UCSD-AML1 (cell line): ENCODE measurements around the gene RHOF.

Experiments used
- DNase-seq: peaks from one replicate; lab custom pipeline; 2025; ENCODE audit not compliant: unreplicated experiment; lab: John Stamatoyannopoulos, UW

The RHOF gene

DNA sequence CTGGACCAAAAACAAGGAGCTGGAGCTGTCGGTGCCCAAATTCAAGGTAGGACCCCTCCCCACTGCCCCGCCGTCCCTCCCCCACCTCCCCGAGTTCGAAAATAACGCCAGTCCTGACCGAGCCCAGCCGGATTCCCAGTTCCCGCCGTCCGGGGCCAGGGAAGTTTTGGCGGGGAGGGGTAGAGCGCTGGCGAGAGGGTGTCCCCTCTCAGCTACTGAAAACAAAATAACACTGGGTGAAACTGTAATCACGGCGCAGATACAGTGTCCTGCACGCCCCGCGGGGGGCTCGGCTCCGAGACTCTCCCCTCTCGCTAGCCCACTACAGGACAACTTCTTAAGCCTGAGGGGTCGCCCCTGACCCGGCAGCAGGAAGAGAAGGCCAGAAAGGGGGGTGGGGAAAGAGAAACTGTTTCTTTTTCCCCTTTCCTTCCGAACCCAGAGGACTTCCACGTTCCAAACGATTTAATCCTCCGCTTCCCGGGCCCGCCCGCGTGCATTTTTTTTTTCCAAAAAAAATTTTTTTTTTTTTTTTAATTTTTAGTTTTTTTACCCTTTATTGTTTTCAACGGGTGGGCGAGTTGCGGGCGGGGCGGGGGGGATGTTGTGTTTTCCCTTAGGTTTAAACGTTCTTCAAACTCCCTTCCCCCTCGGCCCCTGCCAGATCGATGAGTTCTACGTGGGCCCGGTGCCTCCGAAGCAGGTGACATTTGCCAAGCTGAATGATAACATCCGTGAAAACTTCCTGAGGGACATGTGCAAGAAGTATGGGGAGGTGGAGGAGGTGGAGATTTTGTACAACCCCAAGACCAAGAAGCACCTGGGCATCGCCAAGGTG lies 11.9 kb upstream of the RHOF start:
- DNase-seq: no peak

DNA sequence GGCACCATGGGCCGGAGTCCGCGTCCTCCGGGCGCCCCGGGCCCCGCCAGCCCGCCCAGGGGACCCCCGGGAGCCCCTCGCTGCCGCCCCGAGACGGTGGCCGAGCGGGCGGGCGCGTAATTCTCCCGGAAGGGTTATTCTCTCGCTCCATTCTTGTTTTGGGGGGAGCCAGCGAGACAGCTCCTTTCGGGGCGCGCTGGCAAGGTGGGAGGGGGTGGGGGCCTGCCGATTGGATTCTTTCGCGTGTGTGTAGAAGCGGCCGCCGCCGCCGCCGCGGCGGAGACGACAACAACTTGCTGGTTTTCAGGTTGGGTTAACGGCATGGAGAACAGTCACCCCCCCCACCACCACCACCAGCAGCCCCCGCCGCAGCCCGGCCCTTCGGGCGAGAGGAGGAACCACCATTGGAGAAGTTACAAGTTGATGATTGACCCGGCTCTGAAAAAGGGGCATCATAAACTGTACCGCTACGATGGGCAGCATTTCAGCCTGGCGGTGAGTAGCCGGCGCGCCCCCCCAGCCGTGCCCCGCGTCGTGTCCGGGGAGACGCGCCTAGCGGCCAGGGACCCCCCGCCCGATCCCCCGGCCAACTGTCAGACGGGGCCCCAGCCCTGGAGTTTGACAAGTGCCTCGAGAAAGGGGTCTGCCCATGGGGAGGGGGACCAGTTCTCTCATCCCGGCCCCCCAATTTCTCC lies 11.1 kb upstream of the RHOF start:
- peak; percentile 31 for DNase-seq

DNA sequence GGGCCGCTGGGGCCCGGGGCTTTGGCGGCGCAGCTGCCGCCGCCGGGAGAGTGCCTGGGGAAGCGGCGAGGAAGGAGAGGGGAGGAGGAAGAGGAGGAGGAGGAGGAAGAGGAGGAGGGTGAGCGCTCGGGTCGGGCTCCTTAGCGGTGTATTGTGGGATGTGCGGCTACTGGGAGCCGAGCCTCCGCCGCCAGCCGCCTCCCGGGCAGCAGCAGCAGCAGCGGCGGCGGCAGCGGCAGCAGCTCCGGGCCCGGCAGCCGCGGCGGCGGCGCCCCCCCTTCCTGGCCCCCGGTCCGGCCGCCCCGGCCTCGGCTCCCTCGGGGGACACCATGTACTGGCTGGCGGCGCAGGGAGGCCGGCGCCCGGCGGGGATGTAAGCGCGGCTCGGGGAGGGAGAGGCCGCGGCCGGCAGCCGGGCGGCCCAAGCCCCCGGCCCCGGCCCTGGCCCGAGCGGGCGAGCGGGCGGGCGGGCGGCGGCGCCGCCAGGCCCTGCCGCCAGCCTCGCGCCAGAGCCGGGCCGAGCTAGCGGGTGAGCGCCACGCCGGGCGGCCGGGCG lies 10.5 kb upstream of the RHOF start, which contains the start of gene SETD1B:
Gene SETD1B, plus strand, starts transcription at position 149 of the 556 bp plus-strand sequence. CDS start 729 bp downstream, outside the sequence.
- peak; percentile 67 for DNase-seq

DNA sequence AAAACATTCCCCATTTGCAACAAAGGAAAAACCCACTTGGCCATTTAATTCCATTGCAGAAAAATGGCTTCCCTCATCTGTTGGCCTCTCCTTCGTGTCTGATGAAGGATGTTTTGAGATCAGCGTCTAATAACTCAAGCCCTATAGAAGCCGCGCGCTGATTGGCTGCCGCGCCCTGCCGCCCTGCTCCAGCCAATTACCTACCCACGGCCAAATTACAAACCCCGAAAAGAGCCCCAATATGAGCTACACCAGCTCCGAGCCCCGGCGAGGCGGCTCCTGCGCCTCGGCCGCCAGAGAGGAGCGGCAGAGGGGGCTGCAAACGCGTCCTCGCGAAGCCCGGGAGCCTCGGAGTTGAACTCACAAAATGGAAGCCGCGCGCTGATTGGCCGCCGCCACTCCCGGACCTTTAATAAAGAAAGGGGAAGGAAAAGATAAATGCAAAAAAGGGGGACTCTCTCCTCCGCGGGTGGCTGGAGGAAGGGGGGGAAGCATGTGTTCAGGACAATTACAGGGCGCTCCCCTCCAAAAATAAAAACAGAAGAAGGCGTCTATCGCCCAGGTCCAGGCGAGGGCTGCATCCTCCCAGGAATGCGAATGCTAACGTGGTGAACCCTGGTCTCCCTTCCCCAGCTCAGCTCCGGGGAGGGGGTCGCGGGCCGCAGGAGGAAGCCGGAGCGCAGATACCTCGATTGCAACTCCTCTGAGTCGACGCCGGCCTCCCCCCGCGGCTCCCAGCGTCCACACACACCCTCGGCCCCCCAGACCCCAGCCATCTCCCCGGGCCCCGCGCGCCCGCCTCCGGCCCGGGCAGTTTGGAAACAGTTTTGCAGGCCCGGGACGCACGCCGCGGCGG lies 9.6 kb upstream of the RHOF start:
- DNase-seq: peak; percentile 92

DNA sequence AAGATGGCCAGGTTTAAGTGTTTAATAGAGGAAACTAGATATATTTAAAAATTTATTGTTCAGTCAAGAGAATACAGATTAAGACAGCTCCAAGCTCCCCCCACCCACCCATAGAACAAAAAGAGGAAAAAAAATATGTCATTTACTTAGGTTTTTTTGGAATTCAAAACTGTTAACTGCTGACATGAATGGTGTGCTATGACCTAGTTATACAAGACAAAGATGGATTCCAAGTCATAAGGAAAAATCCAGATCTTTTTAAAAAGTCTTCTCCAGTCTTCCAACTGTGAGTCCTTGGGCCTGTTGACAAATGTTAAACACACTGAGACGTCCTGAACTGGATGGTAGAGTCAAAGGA lies 9.0 kb upstream of the RHOF start:
- DNase-seq: no peak

- DNase-seq: peak; percentile 39
These were observed 8.4 kb upstream of the RHOF start for GRCh38 chr12:121801595-121802484.

GRCh38 chr12:121800694-121801594 lies 7.5 kb upstream of the RHOF start:
- DNase-seq: peak; percentile 66

GRCh38 chr12:121799842-121800693 lies 6.6 kb upstream of the RHOF start:
- DNase-seq: peak; percentile 70

DNA sequence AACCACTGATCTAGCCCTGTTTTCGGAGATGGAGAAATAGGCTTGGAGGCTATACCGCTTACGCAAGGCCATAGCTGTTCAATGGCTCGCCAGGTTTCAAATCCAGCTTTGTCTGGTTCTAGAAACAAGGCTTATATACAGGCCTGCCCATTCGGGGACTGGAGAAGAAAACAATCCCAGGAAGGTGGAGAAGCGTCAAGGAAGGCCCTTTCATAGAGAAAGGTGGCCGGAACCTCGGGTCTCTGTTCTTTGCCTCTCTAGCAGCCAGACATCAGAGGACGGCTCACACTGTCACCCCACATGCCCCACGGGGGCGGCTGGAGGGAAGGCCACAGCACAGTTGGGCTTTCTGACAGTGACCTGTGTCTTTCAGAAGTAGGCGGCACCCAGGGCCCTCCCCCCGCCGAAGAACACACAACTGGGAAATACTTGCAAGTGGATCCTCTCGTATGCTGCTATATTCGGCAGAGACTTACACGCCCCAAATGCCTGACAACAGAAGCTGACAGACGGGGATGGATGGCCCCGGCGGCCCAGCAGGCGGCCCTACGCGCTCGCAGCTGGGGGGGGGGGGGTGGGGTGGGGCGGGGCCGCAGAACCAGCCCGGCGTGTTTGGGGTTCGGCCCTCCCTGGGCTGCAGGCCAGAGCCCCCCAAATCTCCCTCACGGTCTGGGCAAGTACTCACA lies 5.8 kb upstream of the RHOF start:
- DNase-seq: peak; percentile 44

DNA sequence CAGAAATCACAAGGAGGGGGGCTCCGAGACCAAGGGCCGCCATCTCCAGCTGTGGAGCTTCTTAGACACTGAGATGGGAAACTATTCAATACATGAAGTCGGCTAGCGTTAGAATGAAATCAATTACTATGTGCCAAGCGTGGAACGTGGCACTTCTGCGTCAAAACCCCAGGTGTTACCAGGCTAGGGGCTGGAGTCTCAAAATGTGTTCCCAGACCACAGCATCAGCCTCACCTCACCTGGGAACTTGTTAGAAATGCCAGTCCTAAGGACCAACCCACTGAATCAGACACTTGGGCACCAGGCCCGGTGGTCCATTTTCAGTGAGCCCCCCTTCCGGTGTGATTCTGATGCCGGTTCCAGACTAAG lies 5.3 kb upstream of the RHOF start:
- no peak for DNase-seq

GRCh38 chr12:121797937-121798786 lies 4.7 kb upstream of the RHOF start:
- DNase-seq: no peak

GRCh38 chr12:121796855-121797751 lies 3.6 kb upstream of the RHOF start:
- DNase-seq: no peak

DNA sequence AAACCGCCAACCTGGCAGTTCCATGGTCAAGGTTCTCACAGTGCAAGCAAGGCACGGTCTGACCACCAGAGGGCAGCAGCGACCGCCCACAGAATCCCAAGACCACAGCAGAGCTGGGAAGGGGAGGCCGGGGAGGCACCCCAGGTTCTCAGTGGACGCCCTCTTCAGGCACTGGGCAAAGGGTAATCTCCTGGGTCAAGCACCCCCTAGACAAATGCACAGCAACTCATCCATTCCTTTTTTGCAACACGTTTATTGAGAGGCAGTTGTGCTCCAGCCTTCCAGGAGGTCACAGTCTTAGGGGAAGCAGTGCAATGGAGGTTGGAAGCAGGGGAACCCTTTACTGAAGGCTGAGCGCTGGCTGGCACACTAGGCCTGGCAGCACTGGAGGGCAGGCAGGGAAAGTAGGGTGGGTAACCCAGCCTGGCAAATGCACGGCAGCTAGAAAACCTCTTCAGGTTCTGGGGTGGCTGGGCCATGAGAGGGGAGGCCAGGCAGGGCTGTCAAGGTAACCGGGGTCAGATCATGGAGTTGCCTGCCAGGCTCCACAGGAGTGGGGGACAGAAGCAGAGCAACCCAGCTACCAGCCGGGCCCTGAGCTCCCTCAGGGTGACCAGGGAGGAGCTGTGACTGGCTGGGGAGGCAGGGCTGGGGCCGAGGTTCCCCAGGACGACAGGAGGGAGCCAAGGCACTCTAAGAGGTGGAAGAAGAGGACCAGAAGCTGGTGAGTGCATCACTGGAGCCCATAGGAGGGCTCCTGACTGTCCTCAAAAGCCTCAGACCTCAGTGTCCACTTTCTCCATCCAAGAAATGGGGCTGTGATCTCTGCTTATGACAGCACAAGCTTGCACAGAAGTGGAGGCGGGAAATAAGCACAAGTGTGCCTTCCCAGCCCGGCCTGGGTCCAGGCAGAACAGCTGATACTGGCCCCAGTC lies 1.8 kb upstream of the RHOF start:
- peak; percentile 90 for DNase-seq

GRCh38 chr12:121794534-121795033 lies 1.1 kb upstream of the RHOF start:
- no peak for DNase-seq
